BJ (cell line): ENCODE data around the gene STATH. TPM values are rescaled to one million over a fixed set of nuclear protein-coding genes. Genes with fewer than 3 reads are reported as not detected.

Experiments
- CTCF ChIA-PET: fragments of 350-600 bp; formaldehyde crosslinking; extraction: SDS; loops from one replicate; lab custom pipeline; 2021; ENCODE audit warnings: antibody characterized with exemption, inconsistent platforms; lab: Yijun Ruan, JAX
- POLR2A ChIA-PET: fragments of 300-600 bp; sonication (Branson Sonifier 250); formaldehyde crosslinking; extraction: SDS; loops from one replicate; lab custom pipeline; 2021; ENCODE audit warnings: antibody characterized with exemption; lab: Charles Lee
- DNase-seq: peaks from one replicate; pipeline ENCODE4 v3.0.0-alpha.2; 2011; ENCODE audit warnings: low read depth
- H3K27me3 ChIP-seq: 2 replicates; pipeline ENCODE4 v1.6.0; 2011; ENCODE audit warnings: low read length; ENCODE audit not compliant: control insufficient read depth, insufficient read depth
- H3K36me3 ChIP-seq: 2 replicates; pipeline ENCODE4 v1.5.1; 2011; ENCODE audit warnings: low read length; ENCODE audit not compliant: control insufficient read depth, insufficient read depth
- H3K4me3 ChIP-seq: 2 replicates; pipeline ENCODE4 v1.5.1; 2011; ENCODE audit warnings: low read depth, mild to moderate bottlenecking, control low read depth, low read length
- polyA minus RNA-seq: library from RNA; depleted of rRNA, polyadenylated mRNA; stranded (reverse); fragments of >200 nt; gene quantifications from 2 replicates; pipeline ENCODE4 v1.2.3, GENCODE V29; 2011; rRNA and poly(A)+ RNA removed
- polyA plus RNA-seq: library from polyadenylated mRNA; depleted of rRNA; stranded (reverse); fragments of >200 nt; gene quantifications from 2 replicates; pipeline ENCODE4 v1.2.3, GENCODE V29; 2011; rRNA removed
- TF ChIP-seq, protein P1 (sequence below): IDR thresholded peaks from 2 replicates; pipeline ENCODE4 v1.5.1; 2011; ENCODE audit warnings: low read depth, mild to moderate bottlenecking, control low read depth, inconsistent platforms, low read length, moderate library complexity; ENCODE audit not compliant: insufficient read depth

Gene STATH, protein sequence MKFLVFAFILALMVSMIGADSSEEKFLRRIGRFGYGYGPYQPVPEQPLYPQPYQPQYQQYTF
- polyA plus RNA-seq (not detected in 2 replicates), polyA minus RNA-seq (not detected in 2 replicates)

DNA sequence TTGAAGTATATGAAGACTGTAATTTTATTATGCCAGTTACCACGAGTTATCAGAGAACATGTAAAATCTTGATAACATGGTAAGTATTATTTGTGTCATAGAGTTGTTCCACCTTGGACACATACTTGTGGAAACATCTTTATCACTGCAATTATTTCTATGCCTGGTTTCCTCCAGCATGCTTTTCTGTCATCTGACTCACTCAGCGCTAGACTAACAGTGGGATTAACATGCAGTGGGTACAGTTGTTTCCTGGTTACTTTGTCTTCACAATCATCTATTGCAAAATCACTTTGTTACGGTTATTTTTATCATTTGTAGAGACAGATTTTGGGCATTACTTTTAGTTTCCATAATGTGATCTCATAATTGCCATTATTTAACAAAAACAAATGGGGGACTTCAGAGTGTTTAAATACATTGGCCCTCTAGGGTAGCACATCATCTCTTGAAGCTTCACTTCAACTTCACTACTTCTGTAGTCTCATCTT is at the start of gene STATH:
Gene STATH, plus strand, starts transcription at position 441 of the 491 bp plus-strand sequence. CDS start 2,472 bp downstream, outside the sequence.
- TF ChIP-seq, protein P1, sequence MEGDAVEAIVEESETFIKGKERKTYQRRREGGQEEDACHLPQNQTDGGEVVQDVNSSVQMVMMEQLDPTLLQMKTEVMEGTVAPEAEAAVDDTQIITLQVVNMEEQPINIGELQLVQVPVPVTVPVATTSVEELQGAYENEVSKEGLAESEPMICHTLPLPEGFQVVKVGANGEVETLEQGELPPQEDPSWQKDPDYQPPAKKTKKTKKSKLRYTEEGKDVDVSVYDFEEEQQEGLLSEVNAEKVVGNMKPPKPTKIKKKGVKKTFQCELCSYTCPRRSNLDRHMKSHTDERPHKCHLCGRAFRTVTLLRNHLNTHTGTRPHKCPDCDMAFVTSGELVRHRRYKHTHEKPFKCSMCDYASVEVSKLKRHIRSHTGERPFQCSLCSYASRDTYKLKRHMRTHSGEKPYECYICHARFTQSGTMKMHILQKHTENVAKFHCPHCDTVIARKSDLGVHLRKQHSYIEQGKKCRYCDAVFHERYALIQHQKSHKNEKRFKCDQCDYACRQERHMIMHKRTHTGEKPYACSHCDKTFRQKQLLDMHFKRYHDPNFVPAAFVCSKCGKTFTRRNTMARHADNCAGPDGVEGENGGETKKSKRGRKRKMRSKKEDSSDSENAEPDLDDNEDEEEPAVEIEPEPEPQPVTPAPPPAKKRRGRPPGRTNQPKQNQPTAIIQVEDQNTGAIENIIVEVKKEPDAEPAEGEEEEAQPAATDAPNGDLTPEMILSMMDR, result no peak
- Histone ChIP-seq H3K36me3 (no peaks in the 10 kb centered on the region), H3K4me3 (no peak within 1 kb of the TSS), H3K27me3 (no peaks in the 10 kb centered on the region)
- CTCF ChIA-PET, result no interaction called here
- POLR2A ChIA-PET, result no interaction called here
- DNase-seq, result no peak

DNA sequence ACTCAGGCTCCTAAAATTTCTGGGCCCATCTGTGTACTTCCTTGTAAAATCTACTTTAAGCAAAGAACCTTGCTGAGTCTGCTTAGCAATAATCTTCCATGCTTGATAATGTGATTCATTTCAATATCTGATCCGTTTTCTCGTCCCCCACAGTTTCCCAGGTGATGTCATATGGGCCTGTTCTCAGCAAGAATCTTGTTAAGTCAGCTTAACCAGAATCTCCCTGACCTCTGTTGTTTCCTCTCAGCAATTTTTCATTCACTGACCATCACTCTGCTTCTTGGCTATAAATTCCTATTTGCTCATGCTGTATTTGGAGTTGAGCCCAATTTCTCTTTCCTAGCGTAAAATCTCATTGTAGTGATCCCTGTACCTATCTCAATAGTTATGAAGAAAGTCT is 44.2 kb upstream of the STATH start:
- Histone ChIP-seq H3K36me3 (no peaks in the 10 kb centered on the region), H3K27me3 (no peaks in the 10 kb centered on the region), H3K4me3 (no peak overlapping the region)
- TF ChIP-seq, protein P1, result no peak
- no peak for DNase-seq
- CTCF ChIA-PET, result no interaction called here
- POLR2A ChIA-PET, result no interaction called here

DNA sequence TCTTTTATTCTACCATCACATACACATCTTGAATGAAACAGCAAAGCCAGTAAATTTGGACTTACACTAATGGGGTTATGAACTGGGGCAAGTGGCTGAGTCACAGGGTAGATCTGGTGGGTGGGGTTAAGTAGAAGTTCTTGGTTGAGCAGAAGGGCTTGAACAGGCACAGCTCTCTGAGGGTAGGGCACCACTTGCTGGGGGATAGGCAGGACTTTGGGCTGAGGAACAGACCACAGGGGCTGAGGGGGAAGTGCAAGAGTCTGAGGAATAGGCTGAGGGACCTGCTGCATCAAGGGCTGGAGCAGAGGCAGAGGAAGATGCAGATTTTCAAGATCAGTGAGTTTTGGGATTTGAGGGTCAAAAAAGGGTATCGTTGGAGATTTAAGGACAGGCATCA is 38.6 kb upstream of the STATH start:
- CTCF ChIA-PET, result no interaction called here
- Histone ChIP-seq H3K36me3 (no peaks in the 10 kb centered on the region), H3K4me3 (no peak overlapping the region), H3K27me3 (no peaks in the 10 kb centered on the region)
- POLR2A ChIA-PET, result no interaction called here
- no peak for DNase-seq
- TF ChIP-seq, protein P1, result no peak

DNA sequence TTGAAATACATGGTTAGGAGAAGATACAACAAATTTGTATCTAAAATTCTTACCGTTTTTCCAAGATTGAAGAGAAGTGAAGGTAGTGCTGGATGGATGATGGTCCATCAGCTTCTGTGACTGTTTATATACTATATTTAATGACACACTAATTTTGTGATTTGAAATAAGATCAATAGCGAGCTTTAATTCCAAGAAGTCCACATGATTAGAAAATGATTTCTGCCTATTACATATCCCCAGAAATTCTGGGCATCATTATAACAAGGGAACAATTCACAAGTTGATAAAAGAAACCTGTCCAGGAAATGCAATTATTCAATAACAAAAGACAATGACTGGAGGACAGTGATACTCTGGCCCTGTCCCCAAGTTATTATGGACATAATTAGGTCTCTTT is 30.1 kb upstream of the STATH start, which contains the start of gene CSN2:
Gene CSN2, minus strand, starts transcription at position 101 of the 400 bp plus-strand sequence. CDS start 4,733 bp downstream, outside the sequence.
- ChIA-PET CTCF (no interaction called here), POLR2A (no interaction called here)
- no peaks in the 10 kb centered on the region for H3K36me3 ChIP-seq
- no peak for DNase-seq
- TF ChIP-seq, protein P1, result no peak
- H3K27me3 ChIP-seq, result no peaks in the 10 kb centered on the region
- H3K4me3 ChIP-seq, result no peak within 1 kb of the TSS

DNA sequence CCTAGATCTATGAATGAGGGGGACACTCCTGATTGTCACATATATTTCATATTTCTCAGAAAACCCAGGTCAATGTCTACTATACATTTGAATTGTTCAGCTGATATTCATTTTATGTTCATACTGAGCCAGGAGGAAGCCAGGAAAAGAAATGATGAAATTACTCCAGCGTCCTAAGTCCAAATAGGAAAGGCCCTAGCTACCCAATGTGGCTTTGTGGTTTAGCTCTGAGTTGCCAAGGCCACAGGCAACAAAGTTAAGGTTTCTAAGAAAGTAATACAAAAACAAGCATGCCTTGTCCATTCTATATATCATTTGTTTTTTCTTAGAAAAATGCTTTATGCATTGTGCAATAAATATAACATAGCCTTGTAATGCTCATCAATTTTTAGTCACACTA is 25.7 kb upstream of the STATH start:
- no peaks in the 10 kb centered on the region for H3K36me3 ChIP-seq
- no peak for DNase-seq
- TF ChIP-seq, protein P1, result no peak
- H3K4me3 ChIP-seq, result no peak overlapping the region
- CTCF ChIA-PET, result no interaction called here
- H3K27me3 ChIP-seq, result no peaks in the 10 kb centered on the region
- POLR2A ChIA-PET, result no interaction called here
